PFSK-1 (cell line): ENCODE measurements around the gene ENTPD2.
A peak's percentile ranks its signal among the peaks of the same experiment; 100 is the strongest.

ENCODE experiments used
- FOXP2 ChIP-seq: optimal IDR thresholded peaks from 2 replicates; pipeline ENCODE3; 2011; ENCODE audit warnings: borderline replicate concordance, control low read depth, inconsistent platforms; ENCODE audit not compliant: insufficient read depth; ENCODE audit errors: extremely low read length, extremely low read depth
- POLR2AphosphoS5 ChIP-seq: IDR thresholded peaks from 2 replicates; pipeline ENCODE4 v1.6.1; 2012; ENCODE audit warnings: low read depth, mild to moderate bottlenecking, control low read depth, low read length, moderate library complexity
- SIN3A ChIP-seq: IDR thresholded peaks from 2 replicates; pipeline ENCODE4 v1.6.1; 2012; ENCODE audit warnings: mild to moderate bottlenecking, low read length, moderate library complexity, borderline replicate concordance; ENCODE audit not compliant: insufficient read depth
- TAF1 ChIP-seq: IDR thresholded peaks from 2 replicates; pipeline ENCODE4 v1.6.1; 2012; ENCODE audit warnings: low read length, control low read depth, borderline replicate concordance; ENCODE audit not compliant: insufficient read depth
- TF ChIP-seq, protein P1 (sequence below), 2 experiments: IDR thresholded peaks; 2 replicates each; pipeline versions ENCODE4 v1.6.1 to v1.8.0; 2011 to 2012; ENCODE audit warnings: low read depth in 2 of 2, low read length in 2 of 2, control low read depth in 1 of 2, inconsistent platforms in 1 of 2, mild to moderate bottlenecking in 1 of 2, moderate library complexity in 1 of 2; ENCODE audit not compliant: insufficient read depth in 1 of 2

ENTPD2 gene

DNA sequence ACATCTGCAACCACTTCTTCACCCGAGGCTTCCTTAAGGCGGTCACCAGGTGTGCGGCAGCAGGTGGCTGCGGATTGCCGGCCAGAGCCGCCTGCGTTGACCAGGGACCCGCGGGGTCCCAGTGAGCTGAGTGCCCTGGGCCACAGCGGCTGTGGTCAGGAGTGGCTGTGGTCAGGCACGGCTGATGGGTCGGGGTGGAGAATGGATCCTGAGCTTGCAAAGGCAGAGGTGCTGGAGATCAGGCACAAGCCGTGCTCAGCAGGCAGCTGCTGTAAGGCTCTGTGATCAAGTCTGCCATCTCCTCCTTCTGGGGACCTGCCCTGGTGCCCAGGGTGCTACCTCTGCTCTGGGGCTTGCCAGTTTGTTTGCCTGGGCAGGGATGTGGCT lies 25.5 kb upstream of the ENTPD2 start:
- no peak for TF ChIP-seq TAF1
- TF ChIP-seq, protein P1, sequence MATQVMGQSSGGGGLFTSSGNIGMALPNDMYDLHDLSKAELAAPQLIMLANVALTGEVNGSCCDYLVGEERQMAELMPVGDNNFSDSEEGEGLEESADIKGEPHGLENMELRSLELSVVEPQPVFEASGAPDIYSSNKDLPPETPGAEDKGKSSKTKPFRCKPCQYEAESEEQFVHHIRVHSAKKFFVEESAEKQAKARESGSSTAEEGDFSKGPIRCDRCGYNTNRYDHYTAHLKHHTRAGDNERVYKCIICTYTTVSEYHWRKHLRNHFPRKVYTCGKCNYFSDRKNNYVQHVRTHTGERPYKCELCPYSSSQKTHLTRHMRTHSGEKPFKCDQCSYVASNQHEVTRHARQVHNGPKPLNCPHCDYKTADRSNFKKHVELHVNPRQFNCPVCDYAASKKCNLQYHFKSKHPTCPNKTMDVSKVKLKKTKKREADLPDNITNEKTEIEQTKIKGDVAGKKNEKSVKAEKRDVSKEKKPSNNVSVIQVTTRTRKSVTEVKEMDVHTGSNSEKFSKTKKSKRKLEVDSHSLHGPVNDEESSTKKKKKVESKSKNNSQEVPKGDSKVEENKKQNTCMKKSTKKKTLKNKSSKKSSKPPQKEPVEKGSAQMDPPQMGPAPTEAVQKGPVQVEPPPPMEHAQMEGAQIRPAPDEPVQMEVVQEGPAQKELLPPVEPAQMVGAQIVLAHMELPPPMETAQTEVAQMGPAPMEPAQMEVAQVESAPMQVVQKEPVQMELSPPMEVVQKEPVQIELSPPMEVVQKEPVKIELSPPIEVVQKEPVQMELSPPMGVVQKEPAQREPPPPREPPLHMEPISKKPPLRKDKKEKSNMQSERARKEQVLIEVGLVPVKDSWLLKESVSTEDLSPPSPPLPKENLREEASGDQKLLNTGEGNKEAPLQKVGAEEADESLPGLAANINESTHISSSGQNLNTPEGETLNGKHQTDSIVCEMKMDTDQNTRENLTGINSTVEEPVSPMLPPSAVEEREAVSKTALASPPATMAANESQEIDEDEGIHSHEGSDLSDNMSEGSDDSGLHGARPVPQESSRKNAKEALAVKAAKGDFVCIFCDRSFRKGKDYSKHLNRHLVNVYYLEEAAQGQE (IDR thresholded peaks at IDR 0.05; ENCODE audit: insufficient read depth in 1 of 2, low read depth in 2 of 2, low read length in 2 of 2) = no peak
- no peak for TF ChIP-seq POLR2AphosphoS5

DNA sequence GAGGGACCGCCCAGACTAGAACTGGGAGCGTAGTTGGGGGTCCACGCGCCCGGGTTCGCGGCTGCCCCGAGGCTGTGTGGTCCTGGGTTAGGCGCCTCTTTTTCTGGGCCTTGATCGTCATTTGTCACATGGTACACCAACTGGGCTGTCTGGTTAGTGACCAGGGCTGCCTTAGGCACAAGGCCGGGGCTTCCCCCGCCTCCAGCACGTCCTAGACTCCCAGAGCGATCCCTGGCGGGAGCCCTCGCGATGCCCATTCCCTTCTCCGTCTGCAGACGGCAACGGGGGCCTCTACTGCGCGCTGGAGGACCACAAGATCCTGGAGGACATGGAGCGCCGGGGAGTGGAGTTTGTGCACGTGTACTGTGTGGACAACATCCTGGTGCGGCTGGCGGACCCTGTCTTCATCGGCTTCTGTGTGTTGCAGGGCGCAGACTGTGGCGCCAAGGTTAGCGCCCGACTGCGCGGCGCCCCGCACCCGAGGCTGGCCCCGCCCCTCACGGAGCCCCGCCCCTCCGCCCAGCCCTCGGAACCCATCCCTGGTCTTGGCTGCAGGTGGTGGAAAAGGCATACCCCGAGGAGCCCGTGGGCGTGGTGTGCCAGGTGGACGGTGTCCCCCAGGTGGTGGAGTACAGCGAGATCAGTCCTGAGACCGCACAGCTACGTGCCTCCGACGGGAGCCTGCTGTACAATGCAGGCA lies 25.0 kb upstream of the ENTPD2 start:
- TF ChIP-seq, protein P1 (IDR thresholded peaks at IDR 0.05; ENCODE audit: insufficient read depth in 1 of 2, low read depth in 2 of 2, low read length in 2 of 2) = no peak
- no peak for TF ChIP-seq POLR2AphosphoS5
- TF ChIP-seq FOXP2 = no peak
- TF ChIP-seq SIN3A = no peak
- TF ChIP-seq TAF1 = no peak

DNA sequence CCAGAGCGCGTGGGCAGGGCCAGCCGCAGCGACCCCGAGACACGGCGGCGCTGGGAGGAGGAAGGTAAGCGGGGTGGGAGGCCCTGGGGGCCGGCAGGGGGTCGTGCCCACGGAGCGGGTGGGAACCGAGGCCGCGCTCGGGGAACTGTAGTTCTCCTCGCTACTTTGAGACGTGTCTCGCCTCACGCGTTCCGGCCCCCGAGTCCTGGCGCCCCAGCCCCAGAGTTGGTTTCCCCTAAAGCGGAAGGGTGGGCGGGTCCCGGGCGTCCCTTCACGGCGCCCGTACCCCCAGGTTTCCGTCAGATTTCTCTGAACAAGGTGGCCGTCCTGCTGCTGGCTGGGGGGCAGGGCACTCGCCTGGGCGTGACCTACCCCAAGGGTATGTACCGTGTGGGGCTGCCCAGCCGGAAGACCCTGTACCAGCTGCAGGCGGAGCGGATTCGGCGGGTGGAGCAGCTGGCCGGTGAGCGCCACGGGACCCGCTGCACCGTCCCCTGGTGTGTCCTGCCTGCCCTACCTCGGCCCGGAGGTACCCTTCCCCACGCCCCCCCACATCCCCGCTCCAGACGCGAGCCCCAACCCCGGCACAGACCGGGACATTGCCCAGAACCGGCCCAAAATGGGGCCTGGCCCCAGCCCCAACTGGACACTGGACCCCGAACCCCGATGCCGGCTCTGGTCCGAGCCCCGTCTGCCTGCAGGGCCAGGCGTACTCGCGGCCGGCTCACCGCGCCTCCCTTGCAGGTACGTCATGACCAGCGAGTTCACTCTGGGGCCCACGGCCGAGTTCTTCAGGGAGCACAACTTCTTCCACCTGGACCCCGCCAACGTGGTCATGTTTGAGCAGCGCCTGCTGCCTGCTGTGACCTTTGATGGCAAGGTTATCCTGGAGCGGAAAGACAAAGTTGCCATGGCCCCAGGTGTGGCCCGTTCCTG lies 24.2 kb upstream of the ENTPD2 start:
- TF ChIP-seq SIN3A = 0 out of 2 replicates have a peak, but pooled peaks have one; percentile 41
- TF ChIP-seq FOXP2 = no peak
- no peak for TF ChIP-seq POLR2AphosphoS5

DNA sequence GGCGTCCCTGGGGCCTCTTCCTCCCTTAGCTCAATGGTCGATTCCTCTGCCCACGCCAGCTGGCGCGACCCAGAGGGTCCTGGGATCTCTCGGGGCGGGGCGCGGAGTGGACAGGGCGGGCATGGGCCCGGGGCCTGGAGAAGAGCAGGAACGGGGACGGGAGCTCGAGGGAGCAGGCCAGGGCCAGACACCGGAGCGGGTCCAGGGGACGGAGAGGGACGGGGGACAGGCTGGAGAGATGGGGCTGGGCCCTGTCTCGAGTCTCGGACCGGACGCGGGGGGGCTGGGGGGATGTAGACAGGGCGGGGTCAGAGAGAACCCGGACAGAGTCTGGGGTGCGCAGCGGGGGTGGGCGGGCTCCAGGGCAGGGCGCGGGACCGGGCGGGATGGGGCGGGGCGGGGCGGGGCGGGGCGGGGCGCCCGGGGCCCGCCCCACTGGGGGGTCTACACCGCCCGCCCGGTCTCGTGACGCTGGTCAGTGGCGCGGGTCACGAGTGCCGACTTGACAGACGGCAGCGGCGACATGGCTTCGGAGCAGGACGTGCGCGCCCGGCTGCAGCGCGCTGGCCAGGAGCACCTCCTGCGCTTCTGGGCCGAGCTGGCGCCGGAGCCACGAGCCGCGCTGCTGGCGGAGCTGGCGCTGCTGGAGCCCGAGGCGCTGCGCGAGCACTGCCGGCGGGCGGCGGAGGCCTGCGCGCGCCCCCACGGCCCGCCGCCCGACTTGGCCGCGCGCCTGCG lies 23.3 kb upstream of the ENTPD2 start, which contains the start of gene UAP1L1:
Gene UAP1L1, plus strand, starts transcription at position 508 of the 738 bp plus-strand sequence. Its CDS starts 16 bp downstream, at position 524.
- TF ChIP-seq, protein P1 (IDR thresholded peaks at IDR 0.05; ENCODE audit: insufficient read depth in 1 of 2, low read depth in 2 of 2, low read length in 2 of 2) = 0 out of 4 replicates have a peak, but pooled peaks of 1 of the 2 experiments have one; percentile 39
- TF ChIP-seq FOXP2 = no peak
- peak; percentile 33; the same call in 1 of the 2 replicates for TF ChIP-seq POLR2AphosphoS5

DNA sequence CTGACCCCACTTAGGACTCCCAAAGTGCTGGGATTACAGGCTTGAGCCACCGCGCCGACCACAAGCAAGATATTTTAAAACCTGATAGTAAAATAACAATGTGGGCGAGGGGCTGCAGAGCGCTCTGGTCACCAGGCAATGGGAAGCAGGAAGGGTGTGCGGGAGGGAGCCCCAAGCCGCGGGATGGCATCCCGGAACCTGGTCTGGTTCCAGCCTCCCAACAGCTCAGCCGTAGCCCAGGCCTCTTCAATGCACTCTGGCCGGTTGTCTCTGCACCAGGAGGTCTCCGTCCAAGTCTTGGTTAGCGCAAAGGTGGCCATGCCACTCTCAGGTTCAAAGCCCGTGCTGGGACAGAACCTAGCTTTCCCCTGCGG lies 22.8 kb upstream of the ENTPD2 start:
- TF ChIP-seq FOXP2 = no peak
- no peak for TF ChIP-seq POLR2AphosphoS5
- no peak for TF ChIP-seq TAF1
- no peak for TF ChIP-seq SIN3A
- TF ChIP-seq, protein P1 (IDR thresholded peaks at IDR 0.05; ENCODE audit: insufficient read depth in 1 of 2, low read depth in 2 of 2, low read length in 2 of 2) = no peak
